NCI-H2196 treated with DMSO at 0.1 percent for 48 hours (cell line): ENCODE data around the gene LGALS8.
"Not testable (repeated sequence)": the region's sequence is repeated elsewhere in the genome, so short reads cannot be mapped to it uniquely, and the experiment has no call there.

Source experiments
- DNase-seq: peaks from one replicate; lab custom pipeline; 2025; ENCODE audit not compliant: unreplicated experiment; lab: John Stamatoyannopoulos, UW

LGALS8 gene

GRCh38 chr1:236536540-236536939 lies 12.8 kb downstream of the LGALS8 start:
- no peak for DNase-seq

- no peak for DNase-seq
These were observed 17.2 kb downstream of the LGALS8 start for GRCh38 chr1:236540813-236541465.

- DNase-seq = no peak
These were observed 17.9 kb downstream of the LGALS8 start for GRCh38 chr1:236541710-236542109.

GRCh38 chr1:236543065-236543669 lies 19.4 kb downstream of the LGALS8 start:
- no peak for DNase-seq

GRCh38 chr1:236545621-236546169 lies 21.9 kb downstream of the LGALS8 start:
- DNase-seq = no peak

GRCh38 chr1:236548452-236548851 lies 24.7 kb downstream of the LGALS8 start:
- DNase-seq = no peak

GRCh38 chr1:236550961-236551851 lies 27.4 kb downstream of the LGALS8 start:
- DNase-seq = no peak

- DNase-seq = no peak
These were observed 28.3 kb downstream of the LGALS8 start for GRCh38 chr1:236552096-236552495.

GRCh38 chr1:236552901-236553300 lies 29.1 kb downstream of the LGALS8 start:
- DNase-seq = no peak

GRCh38 chr1:236553370-236553769 lies 29.6 kb downstream of the LGALS8 start:
- no peak for DNase-seq

GRCh38 chr1:236556606-236557005 lies 32.8 kb downstream of the LGALS8 start:
- no peak for DNase-seq

- no peak for DNase-seq
These were observed 34.3 kb downstream of the LGALS8 start for GRCh38 chr1:236558081-236558480.

GRCh38 chr1:236558846-236559245 lies 35.1 kb downstream of the LGALS8 start:
- no peak for DNase-seq

GRCh38 chr1:236560213-236560771 lies 36.5 kb downstream of the LGALS8 start:
- DNase-seq = no peak

GRCh38 chr1:236561976-236562375 lies 38.2 kb downstream of the LGALS8 start:
- DNase-seq = no peak

GRCh38 chr1:236565530-236565929 lies 41.7 kb downstream of the LGALS8 start:
- no peak for DNase-seq

- no peak for DNase-seq
These were observed 44.6 kb downstream of the LGALS8 start for GRCh38 chr1:236568285-236568894.

- DNase-seq = no peak
These were observed 51.7 kb downstream of the LGALS8 start for GRCh38 chr1:236575523-236575922.

- no peak for DNase-seq
These were observed 52.2 kb downstream of the LGALS8 start for GRCh38 chr1:236576004-236576403.

- not testable (repeated sequence) for DNase-seq
These were observed 53.3 kb downstream of the LGALS8 start for GRCh38 chr1:236577041-236577440.

- no peak for DNase-seq
These were observed 54.9 kb downstream of the LGALS8 start for GRCh38 chr1:236578661-236579060.
